HEK293 (cell line): ENCODE data around the gene ZNF536.

ENCODE experiments used
- BCL11A ChIP-seq: fragments of 450-650 bp; formaldehyde crosslinking; IDR thresholded peaks from 2 replicates; pipeline ENCODE4 v1.5.1; 2016; ENCODE audit warnings: low read depth, missing biosample characterization, missing genetic modification characterization
- CTCF ChIP-seq: fragments of 450-650 bp; formaldehyde crosslinking; IDR thresholded peaks from 2 replicates; pipeline ENCODE4 v1.5.1; 2016; ENCODE audit warnings: missing biosample characterization, missing genetic modification characterization
- KLF17 ChIP-seq: fragments of 450-650 bp; formaldehyde crosslinking; IDR thresholded peaks from 2 replicates; pipeline ENCODE4 v1.5.1; 2016; ENCODE audit warnings: missing biosample characterization, missing genetic modification characterization
- OVOL3 ChIP-seq: fragments of 450-650 bp; formaldehyde crosslinking; IDR thresholded peaks from 2 replicates; pipeline ENCODE4 v1.5.1; 2016; ENCODE audit warnings: missing biosample characterization, missing genetic modification characterization
- PRDM4 ChIP-seq: fragments of 450-650 bp; formaldehyde crosslinking; IDR thresholded peaks from 2 replicates; pipeline ENCODE4 v1.5.1; 2017; ENCODE audit warnings: missing biosample characterization, missing genetic modification characterization
- REPIN1 ChIP-seq: fragments of 450-650 bp; formaldehyde crosslinking; IDR thresholded peaks from 2 replicates; pipeline ENCODE4 v1.5.1; 2017; ENCODE audit warnings: missing biosample characterization, missing genetic modification characterization, low read depth
- YY1 ChIP-seq: fragments of 450-650 bp; formaldehyde crosslinking; IDR thresholded peaks from 2 replicates; pipeline ENCODE4 v1.5.1; 2018; ENCODE audit warnings: missing biosample characterization, missing genetic modification characterization
- ZBTB11 ChIP-seq: fragments of 450-650 bp; formaldehyde crosslinking; conservative IDR thresholded peaks from 2 replicates; pipeline ENCODE4 v1.5.1; 2016; ENCODE audit warnings: low read depth, missing biosample characterization, missing genetic modification characterization
- ZBTB26 ChIP-seq: fragments of 450-650 bp; formaldehyde crosslinking; optimal IDR thresholded peaks from 2 replicates; pipeline ENCODE3; 2016; ENCODE audit warnings: missing biosample characterization, mild to moderate bottlenecking, missing genetic modification characterization
- ZNF544 ChIP-seq: fragments of 450-650 bp; formaldehyde crosslinking; IDR thresholded peaks from 2 replicates; pipeline ENCODE4 v1.5.0; 2017; ENCODE audit warnings: missing biosample characterization, missing genetic modification characterization
- ZNF571 ChIP-seq: fragments of 450-650 bp; formaldehyde crosslinking; IDR thresholded peaks from 2 replicates; pipeline ENCODE4 v1.5.0; 2017; ENCODE audit warnings: missing biosample characterization, missing genetic modification characterization
- ZNF626 ChIP-seq: fragments of 450-650 bp; sonication (Bioruptor Pico); formaldehyde crosslinking; IDR thresholded peaks from 2 replicates; pipeline ENCODE4 v1.5.1; 2018; ENCODE audit warnings: missing biosample characterization, missing genetic modification characterization, inconsistent platforms

- TF ChIP-seq ZNF544 (no peak), CTCF (tag by site-specific recombination) (no peak), KLF17 (tag by site-specific recombination) (no peak), REPIN1 (tag by site-specific recombination) (no peak), ZBTB11 (tag by site-specific recombination) (no peak), YY1 (tag by site-specific recombination) (no peak), BCL11A (tag by site-specific recombination) (no peak), ZNF571 (no peak), PRDM4 (tag by site-specific recombination) (no peak), ZNF626 (tag by site-specific recombination) (no peak), OVOL3 (tag by site-specific recombination) (no peak), ZBTB26 (tag by site-specific recombination) (no peak)
These were observed 4.8 kb upstream of the ZNF536 start for GRCh38 chr19:30367421-30367820.
